Measurements from ENCODE around the gene SUSD1.

SUSD1 gene

DNA sequence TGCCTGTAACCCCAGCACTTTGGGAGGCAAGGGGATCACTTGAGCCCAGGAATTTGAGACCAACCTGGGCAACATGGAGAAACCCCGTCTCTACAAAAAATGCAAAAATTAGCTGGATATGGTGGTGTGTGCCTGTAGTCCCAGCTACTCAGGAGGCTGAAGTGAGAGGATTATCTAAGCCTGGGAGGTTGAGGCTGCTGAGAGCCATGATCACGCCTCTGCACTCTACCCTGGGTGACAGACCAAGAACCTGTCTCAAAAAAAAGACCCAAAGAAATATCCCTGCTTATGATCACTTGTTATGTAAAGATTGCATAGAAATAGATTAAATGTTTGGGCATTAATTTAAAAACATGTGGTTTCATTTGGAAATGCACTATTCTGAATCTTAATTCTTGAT lies 153.4 kb downstream of the SUSD1 start:
- in situ Hi-C loops (cut with HindIII; ENCODE audit: low sequenced_read_pairs): no loop called here

DNA sequence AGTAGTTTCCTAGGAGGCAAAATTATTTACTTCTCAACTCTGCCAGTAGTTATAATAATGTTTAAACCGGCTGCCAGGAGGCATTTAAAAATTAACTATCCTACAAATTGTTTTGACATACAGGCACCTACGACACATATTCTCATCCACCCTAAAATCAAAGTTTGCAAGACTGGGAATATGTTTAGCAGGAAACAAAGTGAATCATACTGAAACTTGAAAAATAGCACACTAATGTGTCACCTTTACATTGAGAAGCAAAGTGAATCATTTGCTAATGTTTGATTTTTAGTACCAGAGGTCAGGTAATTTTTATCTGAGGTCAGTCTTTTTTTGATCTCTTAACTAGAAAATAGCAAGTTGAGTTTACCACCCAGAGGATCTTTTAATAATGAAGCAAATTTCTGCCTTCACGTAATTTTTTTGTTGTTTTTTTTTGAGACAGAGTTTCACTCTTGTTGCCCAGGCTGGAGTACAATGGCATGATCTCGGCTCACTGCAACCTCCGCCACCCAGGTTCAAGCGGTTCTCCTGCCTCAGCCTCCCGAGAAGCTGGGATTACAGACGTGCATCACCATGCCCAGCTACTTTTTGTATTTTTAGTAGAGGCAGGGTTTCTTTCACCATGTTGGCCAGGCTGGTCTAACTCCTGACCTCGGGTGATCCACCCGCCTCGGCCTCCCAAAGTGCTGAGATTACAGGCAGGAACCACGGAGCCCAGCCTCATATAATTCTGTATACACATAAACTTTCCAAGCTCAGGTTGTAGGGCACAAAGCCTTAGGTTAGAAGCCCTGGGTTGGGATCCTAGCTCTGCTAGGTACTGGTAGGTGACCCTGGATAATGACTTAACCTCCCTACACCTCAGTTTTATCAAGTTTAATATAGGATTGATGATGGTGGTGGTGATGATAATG lies 154.2 kb downstream of the SUSD1 start:
- in situ Hi-C loops (cut with HindIII; ENCODE audit: low sequenced_read_pairs): no loop called here

GRCh38 chr9:112017878-112018277 lies 157.2 kb downstream of the SUSD1 start:
- in situ Hi-C loops (cut with HindIII; ENCODE audit: low sequenced_read_pairs): no loop called here

- in situ Hi-C loops (cut with HindIII; ENCODE audit: low sequenced_read_pairs): no loop called here
These were observed 159.4 kb downstream of the SUSD1 start for GRCh38 chr9:112015736-112016135.

DNA sequence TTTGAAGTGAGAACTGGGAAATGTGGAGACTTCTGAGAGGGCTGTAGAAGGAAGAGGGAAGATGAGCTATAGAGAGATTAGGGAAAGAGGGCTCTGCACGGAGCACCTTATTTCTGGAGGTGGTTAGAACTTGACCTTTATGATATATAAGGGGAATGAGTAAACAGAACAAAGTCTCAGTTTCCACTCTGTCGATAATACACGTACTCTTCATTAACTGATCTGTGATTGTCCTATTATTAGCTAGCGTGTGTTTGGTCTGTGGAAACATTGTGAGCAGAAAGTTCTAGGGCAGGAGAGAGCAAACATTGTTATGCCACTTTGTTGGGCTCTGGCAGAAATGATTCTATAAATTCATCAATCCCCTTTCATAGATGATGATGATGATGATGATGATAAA lies 159.9 kb downstream of the SUSD1 start:
- in situ Hi-C loops (cut with HindIII; ENCODE audit: low sequenced_read_pairs): no loop called here

GRCh38 chr9:112013266-112013665 lies 161.8 kb downstream of the SUSD1 start:
- in situ Hi-C loops (cut with HindIII; ENCODE audit: low sequenced_read_pairs): no loop called here

GRCh38 chr9:112012026-112012902 lies 162.8 kb downstream of the SUSD1 start:
- in situ Hi-C loops (cut with HindIII; ENCODE audit: low sequenced_read_pairs): no loop called here

GRCh38 chr9:112011051-112011620 lies 164.0 kb downstream of the SUSD1 start:
- in situ Hi-C loops (cut with HindIII; ENCODE audit: low sequenced_read_pairs): no loop called here

DNA sequence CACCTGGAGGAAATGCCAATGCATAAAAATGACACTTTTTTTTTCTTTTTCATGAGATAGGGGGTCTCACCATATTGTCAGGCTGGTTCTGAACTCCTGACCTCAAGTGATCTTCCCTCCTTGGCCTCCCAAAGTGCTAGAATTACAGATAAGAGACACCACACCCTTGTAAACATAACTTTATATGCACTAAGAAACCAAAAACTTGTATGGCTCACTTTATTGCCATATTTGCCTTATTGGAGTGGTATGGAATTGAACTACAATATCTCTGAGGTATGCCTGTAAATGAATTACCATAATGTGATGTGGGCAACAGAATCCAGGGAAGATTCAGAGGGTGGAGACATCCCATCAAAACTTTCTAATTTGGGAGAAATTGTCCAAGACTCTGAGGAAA lies 164.6 kb downstream of the SUSD1 start:
- in situ Hi-C loops (cut with HindIII; ENCODE audit: low sequenced_read_pairs): no loop called here

GRCh38 chr9:112009656-112010055 lies 165.4 kb downstream of the SUSD1 start:
- in situ Hi-C loops (cut with HindIII; ENCODE audit: low sequenced_read_pairs): no loop called here

DNA sequence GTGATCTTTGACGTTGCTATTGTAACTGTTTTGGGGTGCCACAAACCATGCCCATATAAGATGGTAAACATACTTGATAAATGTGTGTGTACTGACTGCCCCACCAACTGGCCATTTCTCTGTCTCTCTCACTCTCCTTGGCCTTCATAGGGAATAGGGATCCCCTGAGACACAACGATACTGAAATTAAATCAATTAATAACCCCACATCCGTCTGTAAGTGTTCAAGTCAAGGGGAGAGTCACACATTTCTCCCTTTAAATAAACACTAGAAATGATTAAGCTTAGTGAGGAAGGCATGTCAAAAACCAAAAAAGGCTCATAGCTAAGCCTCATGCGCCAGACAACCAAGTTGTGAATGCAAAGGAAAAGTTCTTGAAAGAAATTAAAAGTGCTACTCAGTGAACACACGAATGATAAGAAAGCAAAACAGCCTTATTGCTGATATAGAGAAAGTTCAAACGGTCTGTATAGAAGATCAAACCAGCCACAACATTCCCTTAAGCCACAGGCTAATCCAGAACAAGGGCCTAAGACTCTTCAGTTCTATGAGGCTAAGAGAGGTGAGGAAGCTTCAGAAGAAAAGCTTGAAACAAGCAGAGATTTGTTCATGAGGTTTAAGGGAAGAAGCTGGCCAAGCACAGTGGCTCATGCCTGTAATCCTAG lies 167.4 kb downstream of the SUSD1 start:
- in situ Hi-C loops (cut with HindIII; ENCODE audit: low sequenced_read_pairs): no loop called here

GRCh38 chr9:112006361-112007020 lies 168.6 kb downstream of the SUSD1 start:
- in situ Hi-C loops (cut with HindIII; ENCODE audit: low sequenced_read_pairs): no loop called here

GRCh38 chr9:112005939-112006338 lies 169.2 kb downstream of the SUSD1 start:
- in situ Hi-C loops (cut with HindIII; ENCODE audit: low sequenced_read_pairs): no loop called here

DNA sequence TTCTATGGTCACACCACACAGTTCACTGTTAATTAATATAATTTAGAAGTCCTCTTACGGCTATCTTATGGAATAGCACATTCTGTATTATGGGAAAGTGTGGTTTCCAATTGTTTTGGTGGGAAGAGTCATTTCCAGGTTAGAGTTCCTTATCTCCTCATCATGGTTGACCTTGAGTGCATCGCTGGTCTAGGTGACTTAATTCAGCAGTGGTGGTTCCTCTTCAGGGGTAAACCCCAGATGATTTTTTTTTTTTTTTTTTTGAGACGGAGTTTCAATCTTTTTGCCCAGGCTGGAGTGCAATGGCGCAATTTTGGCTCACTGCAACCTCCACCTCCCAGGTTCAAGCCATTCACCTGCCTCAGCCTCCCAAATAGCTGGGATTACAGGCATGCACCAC lies 171.6 kb downstream of the SUSD1 start:
- in situ Hi-C loops (cut with HindIII; ENCODE audit: low sequenced_read_pairs): no loop called here

DNA sequence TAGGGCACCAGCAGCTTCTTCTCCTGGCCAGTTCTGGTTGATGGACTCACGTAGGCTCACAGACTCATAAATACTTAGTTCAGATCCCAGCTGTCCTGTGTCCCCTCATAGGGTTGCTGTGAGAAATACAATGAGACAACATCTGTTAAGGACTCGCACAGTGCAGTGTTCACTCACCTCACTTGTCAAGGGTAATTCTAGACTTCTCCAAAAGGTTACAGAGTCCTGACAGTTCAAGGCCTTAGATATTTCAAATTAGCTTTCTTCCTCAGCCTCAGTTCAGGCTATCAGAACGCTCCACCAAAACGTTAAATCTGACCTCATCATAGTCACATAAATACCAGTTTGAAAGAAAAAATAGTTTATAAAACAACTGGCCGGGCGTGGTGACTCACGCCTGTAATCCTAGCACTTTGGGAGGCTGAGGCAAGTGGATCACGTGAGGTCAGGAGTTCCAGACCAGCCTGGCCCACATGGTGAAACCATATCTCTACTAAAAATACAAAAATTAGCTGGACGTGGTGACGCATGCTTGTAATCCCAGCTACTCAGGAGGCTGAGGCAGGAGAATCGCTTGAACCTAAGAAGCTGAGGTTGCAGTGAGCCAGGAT lies 172.1 kb downstream of the SUSD1 start:
- in situ Hi-C loops (cut with HindIII; ENCODE audit: low sequenced_read_pairs): no loop called here

DNA sequence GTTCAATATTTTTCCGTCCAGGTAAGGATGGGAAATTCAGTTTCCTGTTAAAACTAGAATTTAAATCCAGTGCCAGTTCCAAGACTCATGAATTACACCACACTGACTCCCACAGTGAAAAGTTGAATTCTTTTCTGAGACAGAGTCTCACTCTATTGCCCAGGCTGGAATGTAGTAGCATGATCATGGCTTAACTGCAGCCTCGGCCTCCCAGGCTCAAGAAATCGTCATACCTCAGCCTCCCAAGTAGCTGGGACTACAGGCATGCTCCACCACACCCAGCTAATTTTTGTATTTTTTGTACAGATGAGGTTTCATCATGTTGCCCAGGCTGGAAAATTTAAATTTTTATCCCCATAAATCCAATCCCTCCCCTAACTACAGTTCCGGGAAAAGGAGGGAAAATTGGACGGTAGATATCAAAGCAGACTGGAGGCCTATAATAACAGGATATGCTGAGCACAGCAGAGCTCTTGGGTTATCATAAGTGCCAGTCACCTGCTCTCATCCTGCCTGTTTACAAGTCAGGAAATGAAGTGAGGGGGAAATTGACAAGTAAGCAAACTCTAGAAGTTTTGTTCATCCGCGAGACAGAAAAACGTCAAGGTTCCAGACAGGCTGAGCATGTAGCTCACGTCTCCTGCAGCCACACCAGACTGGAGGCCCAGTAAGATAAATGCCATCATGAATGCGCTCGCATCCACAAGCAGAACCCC lies 172.8 kb downstream of the SUSD1 start:
- in situ Hi-C loops (cut with HindIII; ENCODE audit: low sequenced_read_pairs): no loop called here

- in situ Hi-C loops (cut with HindIII; ENCODE audit: low sequenced_read_pairs): no loop called here
These were observed 174.4 kb downstream of the SUSD1 start for GRCh38 chr9:112000743-112001142.

DNA sequence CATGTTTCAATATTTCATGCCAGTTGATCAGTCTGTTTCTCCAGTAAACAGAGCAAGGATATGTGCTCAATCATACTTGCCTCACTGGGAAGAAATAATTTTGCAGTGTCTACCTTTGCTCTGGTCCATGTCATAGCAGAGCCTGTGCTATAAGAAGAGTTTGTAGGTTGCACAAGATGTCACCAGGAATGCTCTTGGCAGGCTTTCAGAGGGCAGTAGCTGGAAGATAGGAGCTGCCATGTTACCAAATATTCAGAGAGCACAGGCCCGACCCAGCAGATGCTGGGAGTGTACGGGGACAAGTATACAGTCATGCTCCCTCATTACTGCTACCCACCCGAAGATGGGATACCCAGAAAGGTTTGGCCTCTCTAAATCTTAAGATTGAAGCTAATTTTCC lies 175.8 kb downstream of the SUSD1 start:
- in situ Hi-C loops (cut with HindIII; ENCODE audit: low sequenced_read_pairs): no loop called here

DNA sequence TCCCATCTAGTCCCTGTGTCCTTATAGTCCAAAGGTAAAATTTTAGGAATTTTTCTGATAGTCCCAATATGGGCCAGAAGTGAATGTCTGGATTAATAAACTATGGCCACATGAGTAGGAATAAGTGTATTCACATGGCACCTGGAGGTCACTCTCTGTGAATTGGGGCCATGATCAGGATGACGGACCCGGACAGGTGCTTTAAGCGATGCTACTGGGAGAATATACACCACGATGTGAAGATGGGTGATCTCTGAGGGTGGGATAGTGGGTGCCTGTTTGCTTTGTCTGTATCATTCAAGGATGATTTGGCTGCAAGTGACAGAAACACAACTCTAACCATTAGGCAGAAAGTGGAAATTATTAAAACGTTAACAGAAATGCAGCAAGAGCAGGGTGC lies 177.3 kb downstream of the SUSD1 start:
- in situ Hi-C loops (cut with HindIII; ENCODE audit: low sequenced_read_pairs): no loop called here

Measured in DLD1 (cell line).